NCI-H460 (cell line): ENCODE data around the gene EPHA6. TPM values are rescaled to one million over a fixed set of nuclear protein-coding genes. Genes with fewer than 3 reads are reported as not detected.
"Not testable (repeated sequence)": the region's sequence is repeated elsewhere in the genome, so short reads cannot be mapped to it uniquely, and the experiment has no call there.

ENCODE experiments used
- DNase-seq: peaks from one replicate; pipeline ENCODE4 v3.0.0-alpha.2; 2016; ENCODE audit warnings: low read depth; ENCODE audit errors: extremely low read depth
- total RNA-seq: library from RNA; depleted of rRNA; stranded (reverse); fragments of >200 nt; shearing (Covaris generic); gene quantifications from 2 replicates; pipeline ENCODE4 v1.2.3, GENCODE V29; 2014

Gene EPHA6
- total RNA-seq, 1 experiment from 2014 or later = 0.20 TPM

DNA sequence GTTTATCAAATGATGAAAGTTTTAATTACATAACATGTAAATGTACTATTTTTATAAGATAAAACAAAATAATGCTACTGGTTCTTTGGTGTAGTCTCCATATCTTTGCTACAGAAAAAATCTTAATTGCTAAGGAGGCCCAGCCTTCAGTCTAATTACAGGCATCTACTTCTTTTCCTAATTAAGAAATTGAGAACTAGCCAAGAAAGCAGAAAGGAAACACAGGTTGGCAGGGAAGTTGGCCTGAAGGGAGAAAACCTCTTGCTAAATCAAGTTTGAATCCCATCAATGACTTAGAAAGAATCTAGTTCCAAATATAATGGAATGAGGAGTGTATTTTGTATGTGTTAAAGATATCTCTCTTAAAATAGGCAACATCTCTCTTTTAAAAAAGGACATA lies 737.8 kb downstream of the EPHA6 start:
- no peak for DNase-seq

DNA sequence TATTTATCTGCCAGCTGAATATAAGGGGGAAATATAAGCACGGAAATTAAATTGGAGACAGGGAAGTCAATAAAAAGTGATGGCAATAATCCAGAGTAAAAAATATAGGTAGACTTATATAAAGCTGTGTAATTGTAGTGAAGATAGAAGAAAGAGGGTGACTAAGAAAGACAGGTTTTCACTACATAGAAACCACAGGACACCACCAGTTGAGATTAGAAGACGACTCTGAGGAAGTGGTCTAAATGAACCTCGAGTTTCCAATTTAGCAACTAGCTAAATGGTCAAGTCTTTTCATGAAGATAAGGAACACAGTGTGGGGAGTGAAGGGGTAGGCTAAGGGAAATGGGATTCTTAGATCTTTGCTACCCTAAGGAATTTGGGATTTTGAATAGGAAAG lies 761.3 kb downstream of the EPHA6 start:
- DNase-seq = no peak

DNA sequence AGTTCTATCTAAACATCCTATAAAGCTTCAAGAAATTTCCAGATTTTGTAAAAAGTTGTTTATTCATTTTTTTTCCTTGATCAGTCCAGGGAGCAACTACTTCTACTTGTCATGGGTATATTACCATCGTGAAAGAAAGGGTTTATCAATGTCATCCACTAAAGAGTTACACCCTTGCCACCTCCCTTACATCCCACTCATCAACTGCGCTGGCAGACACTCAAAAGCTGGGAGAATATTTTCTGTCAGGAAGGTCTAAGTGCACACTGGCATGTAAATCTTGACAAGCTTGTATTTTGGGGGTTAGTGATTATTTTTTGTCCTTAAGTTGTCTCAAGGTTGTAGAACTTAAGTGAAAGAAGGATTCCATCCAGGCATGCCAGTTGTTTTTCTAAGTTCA lies 761.8 kb downstream of the EPHA6 start:
- no peak for DNase-seq

DNA sequence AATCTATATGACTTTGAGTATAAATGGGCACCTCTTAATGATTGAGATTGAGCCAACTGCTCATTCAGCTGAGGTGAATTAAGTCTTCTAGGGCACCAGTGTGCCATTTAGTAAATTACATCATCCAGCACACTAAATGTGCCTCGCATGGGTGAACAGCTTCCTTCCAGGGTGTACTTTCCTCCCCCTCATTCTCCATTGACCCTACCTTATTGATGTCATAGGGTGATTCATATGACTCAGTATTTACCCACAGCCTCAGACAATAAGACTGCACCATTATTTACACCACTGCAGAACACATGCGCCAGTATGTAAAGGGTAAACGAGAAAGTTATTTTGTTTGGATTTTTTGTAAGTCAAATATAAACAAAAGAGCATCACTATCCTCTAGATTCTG lies 765.0 kb downstream of the EPHA6 start:
- DNase-seq = peak; percentile 1

DNA sequence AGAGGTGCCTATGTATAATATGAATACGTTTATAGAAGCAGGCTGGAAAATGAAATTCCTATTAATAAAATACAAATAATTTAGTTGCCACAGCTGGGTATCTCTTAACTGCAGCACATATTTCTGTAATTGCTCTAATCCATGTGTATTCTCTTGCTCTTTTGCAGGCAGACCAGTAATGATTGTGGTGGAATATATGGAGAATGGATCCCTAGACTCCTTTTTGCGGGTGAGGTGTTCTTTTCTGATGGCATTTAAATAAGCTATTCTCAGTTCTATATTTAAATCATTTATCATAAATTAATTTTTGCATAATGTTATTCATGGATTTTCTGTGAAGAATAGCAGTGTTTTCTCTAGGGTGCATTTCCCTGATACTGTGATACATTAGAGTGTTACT lies 796.2 kb downstream of the EPHA6 start:
- no peak for DNase-seq

DNA sequence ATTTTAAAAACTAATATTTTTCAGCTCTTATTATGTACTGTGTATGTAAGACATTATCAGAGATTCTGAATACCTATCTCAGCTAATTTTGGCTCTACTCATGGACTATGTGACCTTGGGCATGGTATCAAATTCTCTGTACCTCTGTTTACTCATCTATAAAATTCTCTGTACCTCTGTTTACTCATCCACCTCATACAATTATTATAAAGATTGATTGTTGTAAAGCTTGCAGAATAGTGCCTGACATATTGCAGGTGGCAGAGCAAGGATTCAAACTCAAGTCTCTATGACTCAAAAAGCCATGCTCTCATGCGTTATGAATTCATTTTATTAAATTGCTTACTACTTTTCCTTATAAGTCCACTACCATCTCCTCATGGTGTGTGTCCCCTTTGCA lies 798.2 kb downstream of the EPHA6 start:
- DNase-seq = no peak

DNA sequence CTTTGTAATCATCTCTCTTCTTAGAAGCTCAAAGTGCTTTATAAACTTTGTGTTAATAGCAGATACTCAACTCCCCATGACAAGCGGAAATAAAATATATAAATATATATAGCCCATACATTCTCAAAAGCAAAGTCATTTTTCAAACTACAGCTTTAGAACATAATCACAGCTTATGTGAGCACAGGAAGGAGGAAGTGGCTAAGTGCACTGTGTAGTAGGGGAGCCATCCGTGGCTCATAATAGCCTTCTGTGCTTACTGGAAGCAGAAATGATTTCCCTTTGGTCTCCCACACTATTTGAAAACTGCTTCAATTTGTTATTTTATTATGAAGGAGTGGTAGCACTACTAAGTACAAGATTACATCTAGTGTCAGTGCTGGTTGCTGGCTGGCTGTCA lies 798.7 kb downstream of the EPHA6 start:
- DNase-seq = no peak

DNA sequence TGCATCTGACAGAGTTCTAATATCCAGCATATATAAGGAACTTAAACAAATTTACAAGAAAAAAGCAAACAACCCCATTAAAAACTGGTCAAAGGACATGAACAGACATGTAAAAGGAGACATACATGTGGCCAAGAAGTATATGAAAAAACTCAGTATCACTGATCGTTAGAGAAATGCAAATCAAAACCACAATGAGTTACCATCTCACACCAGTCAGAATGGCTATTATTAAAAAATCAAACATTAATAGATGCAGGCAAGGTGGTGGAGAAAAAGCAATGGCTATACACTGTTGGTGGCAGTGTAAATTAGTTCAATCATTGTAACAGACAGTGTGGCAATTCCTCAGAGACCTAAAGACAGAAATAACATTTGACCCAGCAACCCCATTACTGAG lies 806.1 kb downstream of the EPHA6 start:
- DNase-seq = not testable (repeated sequence)

DNA sequence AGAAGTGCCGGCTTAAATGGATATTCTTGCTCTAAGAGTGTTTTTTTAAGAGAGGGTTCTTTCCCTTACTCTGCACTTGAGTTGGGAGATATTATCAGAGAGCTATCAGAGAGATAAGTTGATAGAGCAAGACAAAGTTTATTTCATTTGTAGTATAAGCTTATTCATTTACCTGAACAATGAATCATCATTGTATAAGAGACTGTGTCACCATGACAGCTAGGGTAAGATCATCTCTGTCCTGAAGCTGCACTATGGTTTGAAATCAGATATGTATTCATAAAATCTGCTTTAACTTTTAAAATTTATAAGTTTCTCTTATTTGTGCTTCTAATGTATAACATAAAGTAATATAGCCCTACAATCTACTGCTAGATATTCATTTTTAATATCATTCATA lies 822.1 kb downstream of the EPHA6 start:
- DNase-seq = no peak

DNA sequence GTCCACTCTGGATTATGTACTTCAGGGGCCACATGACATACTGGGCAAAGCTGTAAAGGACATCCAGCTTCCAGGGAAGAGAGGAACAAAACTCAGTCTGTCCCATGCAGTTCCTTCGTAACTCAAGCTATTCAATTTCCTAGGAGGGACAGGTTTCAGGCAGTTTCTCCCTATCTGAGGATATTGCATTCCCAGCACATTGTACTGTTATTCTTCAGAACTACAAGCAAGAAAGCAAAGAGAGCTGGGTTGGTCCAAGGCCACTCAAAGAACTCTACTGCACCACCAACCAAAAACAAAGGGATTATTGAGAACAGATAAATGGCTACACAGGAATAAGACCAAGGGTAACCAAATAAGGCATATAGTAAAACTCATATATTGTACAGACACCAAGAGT lies 832.5 kb downstream of the EPHA6 start:
- DNase-seq = no peak

DNA sequence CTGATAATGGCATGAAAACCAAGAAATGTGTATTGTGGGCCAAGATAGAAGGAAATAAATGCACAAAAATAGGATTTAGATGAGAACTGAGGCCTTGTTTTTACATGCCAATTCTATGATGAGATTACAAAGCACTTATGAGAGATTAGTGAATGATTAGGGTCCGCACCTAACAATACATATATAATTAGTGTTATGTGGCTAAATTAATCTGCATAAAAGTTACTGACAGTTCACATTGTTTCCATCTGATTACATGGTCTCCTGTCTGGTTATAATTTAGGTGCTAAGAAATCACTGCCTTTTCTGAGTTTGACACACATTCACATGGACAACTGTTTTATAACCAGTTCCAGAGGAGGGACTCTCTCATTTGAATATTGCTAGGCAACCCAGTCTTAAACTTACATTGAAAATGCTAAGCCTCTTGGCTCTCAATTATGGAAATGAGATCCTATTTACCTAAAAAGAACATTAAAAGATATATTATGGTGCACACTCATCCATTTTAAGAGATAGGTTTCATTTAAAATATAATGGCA lies 833.1 kb downstream of the EPHA6 start:
- no peak for DNase-seq

DNA sequence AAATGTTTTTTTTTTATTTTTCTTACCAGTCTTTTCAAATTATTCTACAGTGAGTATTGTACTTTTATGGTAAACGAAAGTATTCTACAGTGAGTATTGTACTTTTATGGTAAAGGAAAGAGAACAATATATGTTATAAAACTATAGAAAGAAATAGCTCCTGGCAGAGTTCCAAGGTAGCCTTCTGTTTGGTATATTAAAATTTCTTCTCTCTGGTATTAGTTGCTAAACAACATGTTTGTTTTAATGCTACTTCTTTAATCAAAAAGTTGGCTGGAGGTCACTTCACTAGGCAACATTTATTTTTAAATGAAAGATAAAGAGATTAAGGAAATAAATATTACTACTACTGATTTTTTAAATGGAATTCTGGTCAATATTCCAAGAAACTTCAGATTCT lies 841.6 kb downstream of the EPHA6 start:
- DNase-seq = no peak

DNA sequence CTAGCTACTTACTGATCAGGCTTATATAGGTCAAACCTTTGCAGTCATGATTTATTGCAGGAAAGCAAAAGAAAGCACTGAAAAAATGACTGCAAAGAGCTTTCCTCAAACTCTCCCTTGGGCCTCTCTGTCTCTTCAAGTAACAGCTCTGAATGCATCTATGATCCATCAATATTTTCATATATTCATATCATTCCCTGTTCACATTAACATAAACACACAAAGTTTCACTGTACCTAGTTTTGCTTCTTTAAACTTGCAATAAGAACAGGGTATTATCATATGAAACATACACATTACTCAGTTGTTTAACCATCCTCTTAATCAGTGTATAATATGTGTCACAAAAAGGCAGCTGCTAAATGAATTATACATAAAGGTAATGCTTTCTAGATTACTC lies 842.2 kb downstream of the EPHA6 start:
- no peak for DNase-seq

DNA sequence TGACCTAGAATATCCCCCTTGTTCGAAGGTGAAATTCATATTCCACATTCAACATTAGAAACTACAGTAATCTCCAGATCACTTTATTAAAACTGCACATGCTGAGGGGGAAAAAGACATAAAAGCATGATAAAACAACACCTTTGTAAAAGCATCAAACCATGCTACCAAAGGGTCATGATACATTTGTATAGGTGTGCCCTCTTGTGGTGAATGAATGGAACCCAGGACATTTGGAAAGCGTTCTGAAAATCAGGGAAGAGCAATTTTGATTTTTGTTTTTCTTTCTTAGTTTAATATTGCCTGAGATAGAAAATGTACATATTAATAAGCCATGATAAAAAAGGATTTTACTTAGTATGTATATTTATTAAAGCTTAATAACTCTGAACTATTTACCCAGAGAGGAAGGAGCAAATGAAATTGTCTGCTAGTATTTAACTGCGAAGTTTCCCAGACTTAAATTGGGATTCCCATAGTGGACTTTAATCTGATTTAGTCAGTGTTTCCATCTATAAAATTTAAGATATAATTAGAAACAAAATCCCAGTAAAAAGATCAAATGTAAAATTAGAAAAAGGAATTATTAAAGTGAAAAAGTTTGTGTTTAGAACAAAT lies 844.4 kb downstream of the EPHA6 start:
- peak; percentile 33 for DNase-seq

DNA sequence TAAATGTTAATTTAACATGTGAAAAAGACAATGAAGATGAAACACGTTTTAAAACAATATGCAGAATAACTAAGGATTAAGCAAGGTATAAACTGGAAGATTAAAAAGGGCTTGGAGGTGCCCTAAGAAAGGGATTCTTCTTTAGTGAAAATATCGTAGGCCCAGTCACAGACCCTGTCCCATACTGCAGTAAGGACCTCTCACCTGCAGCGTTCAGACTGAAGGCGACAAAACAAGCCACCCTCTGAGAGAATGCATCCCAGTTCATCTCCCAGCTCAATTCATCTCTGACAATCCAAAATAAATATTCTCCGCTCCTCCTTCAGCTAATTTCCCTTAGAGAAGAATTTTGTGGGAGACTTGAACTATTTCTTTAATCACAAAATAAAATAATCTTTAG lies 847.9 kb downstream of the EPHA6 start:
- DNase-seq = no peak

DNA sequence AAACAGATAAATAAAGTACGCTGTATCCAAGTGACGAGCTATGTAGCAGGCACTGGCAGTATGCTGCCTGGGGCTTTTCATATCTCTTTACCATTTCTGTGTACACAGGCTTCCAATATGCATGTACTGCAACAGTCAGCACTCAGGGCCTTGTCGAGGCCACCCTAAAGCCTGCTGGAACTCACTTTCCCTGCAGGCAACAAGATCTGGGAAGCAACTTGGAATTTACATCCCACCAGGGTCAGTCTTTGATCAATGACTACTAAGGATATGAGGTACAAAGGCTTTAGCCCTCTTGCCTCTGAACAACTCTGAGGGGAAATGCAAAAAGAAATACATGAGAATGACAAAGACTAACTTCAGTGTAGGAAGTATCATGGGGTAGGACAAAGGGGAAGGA lies 848.4 kb downstream of the EPHA6 start:
- DNase-seq = no peak

DNA sequence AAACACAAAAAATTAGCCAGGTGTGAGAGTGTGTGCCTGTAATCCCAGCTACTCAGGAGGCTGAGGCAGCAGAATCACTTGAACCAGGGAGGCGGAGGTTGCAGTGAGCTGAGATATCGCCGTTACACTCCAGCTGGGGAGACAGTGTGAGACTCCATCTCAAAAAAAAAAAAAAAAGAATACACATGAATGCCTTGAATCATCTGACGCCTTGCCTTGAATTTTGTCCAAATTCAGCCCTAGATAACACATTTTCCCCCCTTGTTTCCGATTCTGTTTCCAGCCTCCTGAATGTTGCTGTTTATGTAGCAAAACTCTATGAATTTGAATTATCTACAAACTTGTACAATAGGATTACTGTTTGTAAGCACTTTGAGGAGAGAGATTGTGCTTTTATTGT lies 851.5 kb downstream of the EPHA6 start:
- DNase-seq = no peak

DNA sequence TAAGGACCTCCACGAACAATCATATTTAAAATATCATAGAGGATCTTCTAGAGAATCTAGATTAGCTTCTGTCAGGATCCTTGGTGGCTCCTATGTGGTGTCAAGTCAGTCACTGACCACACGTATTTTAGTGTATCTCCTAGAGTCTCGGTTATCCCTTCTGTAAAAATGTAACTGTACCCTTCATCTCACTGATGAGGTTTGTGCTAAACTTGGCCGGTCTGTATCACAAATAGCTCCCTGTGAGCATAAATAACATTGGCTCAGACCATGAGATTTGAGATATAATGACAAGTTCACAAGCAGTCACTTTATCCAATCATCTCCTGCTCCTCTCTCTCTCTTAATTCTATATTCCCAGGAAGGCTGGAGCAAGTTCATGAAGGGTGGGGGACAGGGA lies 856.6 kb downstream of the EPHA6 start:
- no peak for DNase-seq

DNA sequence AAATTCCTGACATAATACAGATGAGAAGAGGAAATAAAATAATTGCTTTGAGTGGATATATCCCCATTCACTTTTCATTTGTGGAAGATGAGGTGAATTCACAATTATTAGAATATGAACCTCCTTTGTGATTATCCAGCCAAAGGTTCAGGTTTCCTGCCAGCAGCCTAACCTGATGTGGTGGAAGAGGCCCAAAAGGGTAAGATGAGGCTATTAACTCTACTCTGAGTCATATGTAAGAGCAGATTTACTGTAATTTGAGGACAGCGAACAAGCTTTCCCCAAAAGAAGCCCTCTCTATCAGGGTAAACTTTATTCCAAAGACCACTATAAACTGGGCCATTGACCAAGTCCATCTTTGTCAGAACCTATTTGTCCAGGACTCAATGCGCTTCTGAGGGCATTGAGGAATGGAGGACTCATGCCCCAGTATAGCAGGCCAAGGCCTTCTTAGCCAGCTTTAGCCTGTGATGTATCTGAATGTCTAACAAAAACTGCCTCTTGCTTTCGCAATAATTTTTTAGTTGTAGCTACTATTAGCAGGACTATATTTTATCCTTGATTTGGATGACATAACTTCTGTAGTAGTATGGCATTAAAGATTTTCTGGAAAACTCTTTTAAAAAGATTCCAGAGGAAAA lies 859.1 kb downstream of the EPHA6 start:
- no peak for DNase-seq

DNA sequence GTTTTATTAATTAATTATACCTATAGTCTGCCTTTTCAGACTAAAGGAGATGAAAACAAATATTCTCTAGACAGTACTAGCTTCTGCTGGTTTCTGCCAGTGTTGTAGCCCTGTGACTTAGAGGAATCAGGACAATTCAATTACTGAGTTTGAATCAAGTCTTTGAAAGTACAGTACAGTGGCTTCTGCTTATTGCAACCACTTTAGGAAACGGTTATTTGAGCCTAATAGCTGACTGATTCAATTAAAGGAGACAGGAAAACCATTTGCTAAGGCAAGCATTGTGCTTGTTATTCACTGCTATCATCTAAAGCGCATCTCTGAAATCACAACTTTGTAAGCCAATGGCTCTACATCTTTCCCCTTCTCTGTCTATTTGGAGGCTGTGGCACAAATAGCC lies 860.1 kb downstream of the EPHA6 start:
- no peak for DNase-seq

DNA sequence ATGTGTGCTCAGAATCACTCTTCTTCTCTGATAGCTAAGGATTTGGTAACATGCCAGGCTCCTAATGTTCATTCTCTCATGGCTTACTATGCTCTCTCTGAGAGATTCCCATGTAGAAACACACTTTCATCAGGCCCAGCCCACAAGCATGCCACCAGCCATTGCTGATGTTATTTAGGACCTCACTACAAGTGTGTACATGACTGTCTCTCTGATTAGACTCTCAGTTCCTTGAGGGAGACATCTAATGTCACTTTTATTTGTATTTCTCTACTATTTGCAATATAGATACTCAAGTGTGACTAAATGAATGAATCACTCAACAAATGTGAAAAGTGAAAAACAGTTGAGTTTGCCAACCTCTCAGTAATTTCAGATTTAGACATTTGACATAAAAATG lies 865.8 kb downstream of the EPHA6 start:
- no peak for DNase-seq

DNA sequence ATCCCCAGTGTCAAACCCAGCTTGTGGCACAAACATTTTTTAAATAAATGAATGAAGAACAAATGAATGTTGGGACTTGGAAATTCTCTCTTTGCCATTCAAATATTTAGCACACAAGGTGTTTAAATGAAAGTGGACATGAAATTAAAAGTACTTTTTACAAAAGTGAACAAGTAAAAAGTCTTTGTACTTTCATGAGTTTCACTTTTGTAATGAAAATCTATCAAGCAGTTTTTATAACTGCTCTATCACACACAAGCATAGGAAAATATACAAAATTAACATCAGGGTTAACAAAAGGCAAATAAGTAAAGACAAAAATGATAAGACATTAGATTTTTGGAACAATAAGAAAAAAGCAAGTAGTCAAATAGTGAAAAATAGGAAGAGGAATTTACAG lies 866.3 kb downstream of the EPHA6 start:
- no peak for DNase-seq

DNA sequence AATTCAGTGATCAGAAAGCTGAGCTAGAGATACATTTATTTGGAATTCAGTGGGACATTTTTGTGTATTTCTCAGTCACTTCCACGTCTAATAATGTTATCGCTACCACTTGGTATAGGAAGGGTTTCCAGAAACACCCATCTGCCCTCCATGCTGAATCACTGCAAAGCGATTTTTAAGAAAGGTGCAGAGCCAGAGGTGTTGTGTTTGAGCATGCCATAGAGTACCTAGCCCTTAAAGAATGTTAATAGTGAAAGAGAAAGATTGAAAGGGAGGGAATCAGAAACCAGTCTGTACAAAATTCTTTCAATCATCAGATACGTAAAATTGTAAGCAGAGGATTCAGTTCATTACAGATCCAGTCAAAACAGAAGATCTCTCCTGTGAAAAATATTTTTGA lies 870.1 kb downstream of the EPHA6 start:
- no peak for DNase-seq
